Right lung (tissue), 5 donors: Measurements from ENCODE around the gene ATP6V0D1. TPM values are rescaled to one million over a fixed set of nuclear protein-coding genes. Genes with fewer than 3 reads are reported as not detected.
A peak's percentile ranks its signal among the peaks of the same experiment; 100 is the strongest.
"Not testable (repeated sequence)": the region's sequence is repeated elsewhere in the genome, so short reads cannot be mapped to it uniquely, and the experiment has no call there.

Experiments used
- DNase-seq, 2 donors: peaks; one replicate each; pipeline ENCODE4 v3.0.0-alpha.2; 2013
- polyA plus RNA-seq, 5 donors: library from polyadenylated mRNA; unstranded; fragments of 120-200 nt; gene quantifications; one replicate each; pipeline versions ENCODE4 v1.2.1 to v1.2.3, GENCODE V29; 2013; ENCODE audit warnings: inconsistent platforms in 1 of 5, low replicate concordance in 1 of 5; ENCODE audit not compliant: insufficient read length in 5 of 5, insufficient read depth in 1 of 5

ATP6V0D1 gene
- polyA plus RNA-seq, 5 donors: 44.5 to 73.4 (median 48.8) TPM

- no peak for DNase-seq
Measured at GRCh38 chr16:67509016-67509415, 28.1 kb upstream of the ATP6V0D1 start.

GRCh38 chr16:67506468-67506867, 25.5 kb upstream of the ATP6V0D1 start:
- DNase-seq: no peak

- no peak for DNase-seq
Measured at GRCh38 chr16:67504031-67505021, 23.4 kb upstream of the ATP6V0D1 start.

GRCh38 chr16:67499106-67499505, 18.1 kb upstream of the ATP6V0D1 start:
- no peak for DNase-seq

- no peak for DNase-seq
Measured at GRCh38 chr16:67490335-67491096, 9.6 kb upstream of the ATP6V0D1 start.

- DNase-seq: no peak
Measured at GRCh38 chr16:67489401-67490083, 8.6 kb upstream of the ATP6V0D1 start.

GRCh38 chr16:67487561-67487960, 6.6 kb upstream of the ATP6V0D1 start:
- not testable (repeated sequence) for DNase-seq

- no peak for DNase-seq
Measured at GRCh38 chr16:67486805-67487204, 5.8 kb upstream of the ATP6V0D1 start.

GRCh38 chr16:67483731-67484525, 3.0 kb upstream of the ATP6V0D1 start:
- no peak for DNase-seq

- DNase-seq: no peak
Measured at GRCh38 chr16:67483150-67483549, 2.2 kb upstream of the ATP6V0D1 start, which contains the start of gene AGRP. TSS of gene AGRP (minus strand) at chr16:67483547. CDS start at chr16:67483398, 149 bp downstream.

- DNase-seq: no peak
Measured at GRCh38 chr16:67482233-67482924, 1.4 kb upstream of the ATP6V0D1 start.

- DNase-seq: no peak
Measured at GRCh38 chr16:67481561-67482232, 740 bp upstream of the ATP6V0D1 start.

- no peak for DNase-seq
Measured at GRCh38 chr16:67477960-67478554, 2.9 kb downstream of the ATP6V0D1 start.

GRCh38 chr16:67474551-67475455, 6.2 kb downstream of the ATP6V0D1 start:
- DNase-seq: no peak

- DNase-seq: no peak
Measured at GRCh38 chr16:67471758-67472384, 9.1 kb downstream of the ATP6V0D1 start.

- DNase-seq: peak in 1 of 2 donors; percentile 38
Measured at GRCh38 chr16:67470359-67470758, 10.6 kb downstream of the ATP6V0D1 start.

GRCh38 chr16:67468731-67469130, 12.2 kb downstream of the ATP6V0D1 start:
- DNase-seq: no peak

GRCh38 chr16:67466581-67466980, 14.4 kb downstream of the ATP6V0D1 start:
- no peak for DNase-seq
